ENCODE measurements around the gene CALD1.

DNA sequence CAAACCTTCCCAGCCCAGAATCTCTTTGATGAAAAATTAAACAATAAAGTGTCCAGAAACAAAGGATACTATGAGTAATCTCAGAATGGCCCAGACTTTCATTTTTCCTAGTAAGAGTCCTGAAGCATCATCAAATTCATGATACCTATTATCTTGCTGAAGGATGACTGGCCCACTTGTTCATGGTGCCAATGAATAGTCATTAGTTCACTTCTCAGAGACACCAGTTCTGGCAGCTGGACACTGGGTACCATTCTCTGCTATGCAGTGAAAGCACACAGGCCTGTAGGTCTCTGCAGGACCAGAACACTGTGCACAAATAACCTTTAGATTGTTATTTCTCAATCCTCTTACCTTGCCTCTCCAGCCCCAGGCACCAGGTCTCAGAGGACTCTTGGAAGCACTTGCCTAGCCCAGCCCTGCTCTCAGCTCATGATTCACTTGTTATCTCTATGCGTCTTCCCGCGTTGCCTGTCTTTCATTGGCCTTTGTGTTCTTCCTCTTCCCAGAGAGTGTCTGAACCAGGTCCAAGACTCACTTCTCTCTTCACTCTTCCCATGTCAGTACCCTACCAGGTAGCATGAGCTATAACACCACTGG lies 108.8 kb downstream of the CALD1 start:
- no peak for TF ChIP-seq RAD21 (IDR thresholded peaks at IDR 0.05)
- TF ChIP-seq SP1 (IDR thresholded peaks at IDR 0.05) = no peak
- TF ChIP-seq, protein P1, sequence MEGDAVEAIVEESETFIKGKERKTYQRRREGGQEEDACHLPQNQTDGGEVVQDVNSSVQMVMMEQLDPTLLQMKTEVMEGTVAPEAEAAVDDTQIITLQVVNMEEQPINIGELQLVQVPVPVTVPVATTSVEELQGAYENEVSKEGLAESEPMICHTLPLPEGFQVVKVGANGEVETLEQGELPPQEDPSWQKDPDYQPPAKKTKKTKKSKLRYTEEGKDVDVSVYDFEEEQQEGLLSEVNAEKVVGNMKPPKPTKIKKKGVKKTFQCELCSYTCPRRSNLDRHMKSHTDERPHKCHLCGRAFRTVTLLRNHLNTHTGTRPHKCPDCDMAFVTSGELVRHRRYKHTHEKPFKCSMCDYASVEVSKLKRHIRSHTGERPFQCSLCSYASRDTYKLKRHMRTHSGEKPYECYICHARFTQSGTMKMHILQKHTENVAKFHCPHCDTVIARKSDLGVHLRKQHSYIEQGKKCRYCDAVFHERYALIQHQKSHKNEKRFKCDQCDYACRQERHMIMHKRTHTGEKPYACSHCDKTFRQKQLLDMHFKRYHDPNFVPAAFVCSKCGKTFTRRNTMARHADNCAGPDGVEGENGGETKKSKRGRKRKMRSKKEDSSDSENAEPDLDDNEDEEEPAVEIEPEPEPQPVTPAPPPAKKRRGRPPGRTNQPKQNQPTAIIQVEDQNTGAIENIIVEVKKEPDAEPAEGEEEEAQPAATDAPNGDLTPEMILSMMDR (IDR thresholded peaks at IDR 0.05; ENCODE audit: low read depth, low read length, missing input control) = no peak
- TF ChIP-seq JUND (IDR thresholded peaks at IDR 0.05) = no peak
- no peak for TF ChIP-seq ZBTB33 (IDR thresholded peaks at IDR 0.05)
- TF ChIP-seq, protein P2, sequence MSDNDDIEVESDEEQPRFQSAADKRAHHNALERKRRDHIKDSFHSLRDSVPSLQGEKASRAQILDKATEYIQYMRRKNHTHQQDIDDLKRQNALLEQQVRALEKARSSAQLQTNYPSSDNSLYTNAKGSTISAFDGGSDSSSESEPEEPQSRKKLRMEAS (IDR thresholded peaks at IDR 0.05) = no peak
- TF ChIP-seq REST (IDR thresholded peaks at IDR 0.05) = no peak
- TF ChIP-seq FOXA1 (IDR thresholded peaks at IDR 0.05) = no peak
- TF ChIP-seq GABPA (IDR thresholded peaks at IDR 0.05 in 1 of 2, conservative IDR thresholded peaks at IDR 0.05 in 1 of 2) = no peak
- no peak for TF ChIP-seq TAF1 (conservative IDR thresholded peaks at IDR 0.05)
- TF ChIP-seq, protein P3, sequence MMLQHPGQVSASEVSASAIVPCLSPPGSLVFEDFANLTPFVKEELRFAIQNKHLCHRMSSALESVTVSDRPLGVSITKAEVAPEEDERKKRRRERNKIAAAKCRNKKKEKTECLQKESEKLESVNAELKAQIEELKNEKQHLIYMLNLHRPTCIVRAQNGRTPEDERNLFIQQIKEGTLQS (IDR thresholded peaks at IDR 0.05) = no peak
